SK-N-SH treated with all-trans-retinoic acid at 6 μM for 48 hours (cell line): ENCODE data around the gene TRIM44.

Source experiments
- ARNTL ChIP-seq: fragments of 450-650 bp; formaldehyde crosslinking; IDR thresholded peaks from 2 replicates; pipeline ENCODE4 v1.5.0; 2020; ENCODE audit warnings: low read depth, mild to moderate bottlenecking, moderate library complexity, borderline replicate concordance
- CSDC2 ChIP-seq: fragments of 250-450 bp; sonication (Bioruptor Pico); IDR thresholded peaks from 2 replicates; pipeline ENCODE4 v1.5.0; 2020; ENCODE audit warnings: mild to moderate bottlenecking, moderate library complexity
- GLIS3 ChIP-seq: fragments of 250-450 bp; sonication (Bioruptor Pico); IDR thresholded peaks from 2 replicates; pipeline ENCODE4 v1.5.0; 2020; ENCODE audit warnings: mild to moderate bottlenecking, moderate library complexity
- OSR1 ChIP-seq: fragments of 250-450 bp; sonication (Bioruptor Pico); IDR thresholded peaks from 2 replicates; pipeline ENCODE4 v1.8.0; 2022; ENCODE audit warnings: moderate library complexity, mild to moderate bottlenecking, inconsistent platforms
- POU6F1 ChIP-seq: fragments of 250-450 bp; sonication (Bioruptor Pico); IDR thresholded peaks from 2 replicates; pipeline ENCODE4 v1.8.0; 2021; ENCODE audit warnings: low read depth, mild to moderate bottlenecking, moderate library complexity, borderline replicate concordance
- RARB ChIP-seq: fragments of 250-450 bp; sonication (Bioruptor Pico); IDR thresholded peaks from 2 replicates; pipeline ENCODE4 v1.8.0; 2021; ENCODE audit warnings: mild to moderate bottlenecking, moderate library complexity
- TCF4 ChIP-seq: fragments of 250-450 bp; sonication (Bioruptor Pico); IDR thresholded peaks from 2 replicates; pipeline ENCODE4 v1.8.0; 2021; ENCODE audit warnings: mild to moderate bottlenecking, moderate library complexity, borderline replicate concordance
- ZC3H10 ChIP-seq: fragments of 250-450 bp; sonication (Bioruptor Pico); IDR thresholded peaks from 2 replicates; pipeline ENCODE4 v1.5.1; 2021; ENCODE audit warnings: mild to moderate bottlenecking, moderate library complexity
- ZFP3 ChIP-seq: fragments of 250-450 bp; sonication (Bioruptor Pico); IDR thresholded peaks from 2 replicates; pipeline ENCODE4 v1.5.0; 2020; ENCODE audit warnings: mild to moderate bottlenecking, moderate library complexity
- ZFP30 ChIP-seq: fragments of 450-650 bp; formaldehyde crosslinking; IDR thresholded peaks from 2 replicates; pipeline ENCODE4 v1.5.0; 2022; ENCODE audit warnings: mild to moderate bottlenecking, moderate library complexity
- TF ChIP-seq, protein P1 (sequence below): fragments of 250-450 bp; sonication (Bioruptor Pico); IDR thresholded peaks from 2 replicates; pipeline ENCODE4 v1.8.0; 2020; ENCODE audit warnings: mild to moderate bottlenecking, moderate library complexity, borderline replicate concordance
- TF ChIP-seq, protein P2 (sequence below): fragments of 250-450 bp; sonication (Bioruptor Pico); IDR thresholded peaks from 2 replicates; pipeline ENCODE4 v1.5.1; 2020; ENCODE audit warnings: low read depth, mild to moderate bottlenecking, moderate library complexity
- TF ChIP-seq, protein P3 (sequence below): fragments of 250-450 bp; sonication (Bioruptor Pico); IDR thresholded peaks from 2 replicates; pipeline ENCODE4 v1.5.0; 2020; ENCODE audit warnings: mild to moderate bottlenecking, moderate library complexity

DNA sequence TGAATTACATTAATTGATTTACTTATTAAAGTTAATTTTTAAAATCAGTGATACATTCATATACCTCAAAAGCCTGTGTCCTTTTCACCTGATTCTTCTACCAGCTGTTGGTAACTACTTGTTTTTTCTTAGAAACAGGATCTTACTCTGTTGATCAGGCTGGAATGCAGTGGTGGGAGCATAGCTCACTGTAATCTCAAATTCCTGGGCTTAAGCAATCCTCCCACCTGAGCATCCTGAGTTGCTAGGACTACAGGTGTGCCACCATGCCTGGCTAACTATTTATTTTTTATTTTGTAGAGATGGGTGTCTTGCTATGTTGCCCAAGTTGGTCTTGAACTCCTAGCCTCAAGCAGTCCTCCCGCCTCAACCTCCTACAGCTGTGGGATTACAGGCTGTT, 4.7 kb downstream of the TRIM44 start:
- TF ChIP-seq, protein P1, sequence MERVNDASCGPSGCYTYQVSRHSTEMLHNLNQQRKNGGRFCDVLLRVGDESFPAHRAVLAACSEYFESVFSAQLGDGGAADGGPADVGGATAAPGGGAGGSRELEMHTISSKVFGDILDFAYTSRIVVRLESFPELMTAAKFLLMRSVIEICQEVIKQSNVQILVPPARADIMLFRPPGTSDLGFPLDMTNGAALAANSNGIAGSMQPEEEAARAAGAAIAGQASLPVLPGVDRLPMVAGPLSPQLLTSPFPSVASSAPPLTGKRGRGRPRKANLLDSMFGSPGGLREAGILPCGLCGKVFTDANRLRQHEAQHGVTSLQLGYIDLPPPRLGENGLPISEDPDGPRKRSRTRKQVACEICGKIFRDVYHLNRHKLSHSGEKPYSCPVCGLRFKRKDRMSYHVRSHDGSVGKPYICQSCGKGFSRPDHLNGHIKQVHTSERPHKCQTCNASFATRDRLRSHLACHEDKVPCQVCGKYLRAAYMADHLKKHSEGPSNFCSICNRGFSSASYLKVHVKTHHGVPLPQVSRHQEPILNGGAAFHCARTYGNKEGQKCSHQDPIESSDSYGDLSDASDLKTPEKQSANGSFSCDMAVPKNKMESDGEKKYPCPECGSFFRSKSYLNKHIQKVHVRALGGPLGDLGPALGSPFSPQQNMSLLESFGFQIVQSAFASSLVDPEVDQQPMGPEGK (CRISPR knock-in tag): no peak
- TF ChIP-seq GLIS3 (CRISPR knock-in tag) (no peak), TCF4 (CRISPR knock-in tag) (no peak), POU6F1 (CRISPR knock-in tag) (no peak), OSR1 (CRISPR knock-in tag) (no peak), ARNTL (no peak), CSDC2 (CRISPR knock-in tag) (no peak), RARB (no peak), ZFP30 (no peak), ZC3H10 (CRISPR knock-in tag) (no peak), ZFP3 (CRISPR knock-in tag) (no peak)
- TF ChIP-seq, protein P2, sequence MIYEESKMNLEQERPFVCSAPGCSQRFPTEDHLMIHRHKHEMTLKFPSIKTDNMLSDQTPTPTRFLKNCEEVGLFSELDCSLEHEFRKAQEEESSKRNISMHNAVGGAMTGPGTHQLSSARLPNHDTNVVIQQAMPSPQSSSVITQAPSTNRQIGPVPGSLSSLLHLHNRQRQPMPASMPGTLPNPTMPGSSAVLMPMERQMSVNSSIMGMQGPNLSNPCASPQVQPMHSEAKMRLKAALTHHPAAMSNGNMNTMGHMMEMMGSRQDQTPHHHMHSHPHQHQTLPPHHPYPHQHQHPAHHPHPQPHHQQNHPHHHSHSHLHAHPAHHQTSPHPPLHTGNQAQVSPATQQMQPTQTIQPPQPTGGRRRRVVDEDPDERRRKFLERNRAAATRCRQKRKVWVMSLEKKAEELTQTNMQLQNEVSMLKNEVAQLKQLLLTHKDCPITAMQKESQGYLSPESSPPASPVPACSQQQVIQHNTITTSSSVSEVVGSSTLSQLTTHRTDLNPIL (CRISPR knock-in tag): no peak
- TF ChIP-seq, protein P3, sequence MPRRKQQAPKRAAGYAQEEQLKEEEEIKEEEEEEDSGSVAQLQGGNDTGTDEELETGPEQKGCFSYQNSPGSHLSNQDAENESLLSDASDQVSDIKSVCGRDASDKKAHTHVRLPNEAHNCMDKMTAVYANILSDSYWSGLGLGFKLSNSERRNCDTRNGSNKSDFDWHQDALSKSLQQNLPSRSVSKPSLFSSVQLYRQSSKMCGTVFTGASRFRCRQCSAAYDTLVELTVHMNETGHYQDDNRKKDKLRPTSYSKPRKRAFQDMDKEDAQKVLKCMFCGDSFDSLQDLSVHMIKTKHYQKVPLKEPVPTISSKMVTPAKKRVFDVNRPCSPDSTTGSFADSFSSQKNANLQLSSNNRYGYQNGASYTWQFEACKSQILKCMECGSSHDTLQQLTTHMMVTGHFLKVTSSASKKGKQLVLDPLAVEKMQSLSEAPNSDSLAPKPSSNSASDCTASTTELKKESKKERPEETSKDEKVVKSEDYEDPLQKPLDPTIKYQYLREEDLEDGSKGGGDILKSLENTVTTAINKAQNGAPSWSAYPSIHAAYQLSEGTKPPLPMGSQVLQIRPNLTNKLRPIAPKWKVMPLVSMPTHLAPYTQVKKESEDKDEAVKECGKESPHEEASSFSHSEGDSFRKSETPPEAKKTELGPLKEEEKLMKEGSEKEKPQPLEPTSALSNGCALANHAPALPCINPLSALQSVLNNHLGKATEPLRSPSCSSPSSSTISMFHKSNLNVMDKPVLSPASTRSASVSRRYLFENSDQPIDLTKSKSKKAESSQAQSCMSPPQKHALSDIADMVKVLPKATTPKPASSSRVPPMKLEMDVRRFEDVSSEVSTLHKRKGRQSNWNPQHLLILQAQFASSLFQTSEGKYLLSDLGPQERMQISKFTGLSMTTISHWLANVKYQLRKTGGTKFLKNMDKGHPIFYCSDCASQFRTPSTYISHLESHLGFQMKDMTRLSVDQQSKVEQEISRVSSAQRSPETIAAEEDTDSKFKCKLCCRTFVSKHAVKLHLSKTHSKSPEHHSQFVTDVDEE: no peak
